Fibroblast of villous mesenchyme (primary cell): ENCODE measurements around the gene SERPINA12. TPM values are rescaled to one million over a fixed set of nuclear protein-coding genes. Genes with fewer than 3 reads are reported as not detected.

Experiments used
- DNase-seq: peaks from one replicate; pipeline ENCODE4 v3.0.0-alpha.2; 2010; ENCODE audit warnings: low read depth
- H3K4me3 ChIP-seq: 2 replicates; pipeline ENCODE4 v1.5.1; 2011; ENCODE audit warnings: low read depth, mild to moderate bottlenecking, low read length
- total RNA-seq: library from RNA; depleted of rRNA; stranded (reverse); fragments of >200 nt; gene quantifications from 2 replicates; pipeline ENCODE4 v1.2.3, GENCODE V29; 2012
- TF ChIP-seq, protein P1 (sequence below): IDR thresholded peaks from 2 replicates; pipeline ENCODE4 v1.5.1; 2012; ENCODE audit warnings: low read depth, mild to moderate bottlenecking, low read length; ENCODE audit not compliant: insufficient read depth

Gene SERPINA12
- total RNA-seq, 1 donor: not detected

GRCh38 chr14:94460631-94461416, 48.4 kb downstream of the SERPINA12 start:
- no peak overlapping the region for H3K4me3 ChIP-seq
- DNase-seq: no peak
- TF ChIP-seq, protein P1, sequence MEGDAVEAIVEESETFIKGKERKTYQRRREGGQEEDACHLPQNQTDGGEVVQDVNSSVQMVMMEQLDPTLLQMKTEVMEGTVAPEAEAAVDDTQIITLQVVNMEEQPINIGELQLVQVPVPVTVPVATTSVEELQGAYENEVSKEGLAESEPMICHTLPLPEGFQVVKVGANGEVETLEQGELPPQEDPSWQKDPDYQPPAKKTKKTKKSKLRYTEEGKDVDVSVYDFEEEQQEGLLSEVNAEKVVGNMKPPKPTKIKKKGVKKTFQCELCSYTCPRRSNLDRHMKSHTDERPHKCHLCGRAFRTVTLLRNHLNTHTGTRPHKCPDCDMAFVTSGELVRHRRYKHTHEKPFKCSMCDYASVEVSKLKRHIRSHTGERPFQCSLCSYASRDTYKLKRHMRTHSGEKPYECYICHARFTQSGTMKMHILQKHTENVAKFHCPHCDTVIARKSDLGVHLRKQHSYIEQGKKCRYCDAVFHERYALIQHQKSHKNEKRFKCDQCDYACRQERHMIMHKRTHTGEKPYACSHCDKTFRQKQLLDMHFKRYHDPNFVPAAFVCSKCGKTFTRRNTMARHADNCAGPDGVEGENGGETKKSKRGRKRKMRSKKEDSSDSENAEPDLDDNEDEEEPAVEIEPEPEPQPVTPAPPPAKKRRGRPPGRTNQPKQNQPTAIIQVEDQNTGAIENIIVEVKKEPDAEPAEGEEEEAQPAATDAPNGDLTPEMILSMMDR: no peak

DNA sequence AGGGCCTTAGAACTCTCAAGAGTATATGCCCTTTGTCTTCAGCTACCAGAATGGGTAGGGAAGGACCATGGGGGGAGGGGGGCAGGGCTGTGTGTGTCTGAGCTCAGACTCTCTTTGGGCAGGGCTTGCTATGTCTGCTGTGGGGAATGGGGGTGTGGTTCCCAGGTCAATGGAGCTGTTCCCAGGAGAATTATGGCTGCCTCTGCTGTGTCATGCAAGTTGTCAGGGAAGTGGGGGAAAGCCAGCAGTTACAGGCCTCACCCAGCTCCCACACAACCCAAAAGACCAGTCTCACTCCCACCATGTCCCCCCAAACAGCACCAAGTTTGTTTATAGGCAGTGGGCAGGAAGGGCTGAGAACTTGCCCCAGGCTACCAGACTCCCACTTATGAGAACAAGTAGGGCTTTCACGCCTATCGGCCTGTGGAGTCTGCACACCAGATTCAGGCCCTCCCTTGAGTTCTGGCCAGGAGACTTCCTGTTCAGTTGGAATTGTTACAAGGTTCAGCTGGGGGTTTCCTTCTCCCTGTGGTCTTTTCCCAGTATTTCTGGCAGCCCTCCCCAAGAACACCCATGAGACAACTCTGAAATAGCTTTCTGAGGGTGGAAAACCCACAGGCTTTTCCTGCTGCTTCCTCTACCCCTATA, 50.6 kb downstream of the SERPINA12 start:
- DNase-seq: no peak

GRCh38 chr14:94458096-94458495, 51.2 kb downstream of the SERPINA12 start:
- TF ChIP-seq, protein P1: no peak
- DNase-seq: no peak
- H3K4me3 ChIP-seq: no peak overlapping the region

More for the DNA sequence above, 50.6 kb downstream of the SERPINA12 start:
- no peak overlapping the region for H3K4me3 ChIP-seq
- TF ChIP-seq, protein P1: no peak

GRCh38 chr14:94455928-94456327, 53.3 kb downstream of the SERPINA12 start:
- no peak for DNase-seq
- no peak overlapping the region for H3K4me3 ChIP-seq
- TF ChIP-seq, protein P1: no peak

- H3K4me3 ChIP-seq: no peak overlapping the region
- TF ChIP-seq, protein P1: no peak
- DNase-seq: no peak
These were observed 57.4 kb downstream of the SERPINA12 start for GRCh38 chr14:94451826-94452225.

DNA sequence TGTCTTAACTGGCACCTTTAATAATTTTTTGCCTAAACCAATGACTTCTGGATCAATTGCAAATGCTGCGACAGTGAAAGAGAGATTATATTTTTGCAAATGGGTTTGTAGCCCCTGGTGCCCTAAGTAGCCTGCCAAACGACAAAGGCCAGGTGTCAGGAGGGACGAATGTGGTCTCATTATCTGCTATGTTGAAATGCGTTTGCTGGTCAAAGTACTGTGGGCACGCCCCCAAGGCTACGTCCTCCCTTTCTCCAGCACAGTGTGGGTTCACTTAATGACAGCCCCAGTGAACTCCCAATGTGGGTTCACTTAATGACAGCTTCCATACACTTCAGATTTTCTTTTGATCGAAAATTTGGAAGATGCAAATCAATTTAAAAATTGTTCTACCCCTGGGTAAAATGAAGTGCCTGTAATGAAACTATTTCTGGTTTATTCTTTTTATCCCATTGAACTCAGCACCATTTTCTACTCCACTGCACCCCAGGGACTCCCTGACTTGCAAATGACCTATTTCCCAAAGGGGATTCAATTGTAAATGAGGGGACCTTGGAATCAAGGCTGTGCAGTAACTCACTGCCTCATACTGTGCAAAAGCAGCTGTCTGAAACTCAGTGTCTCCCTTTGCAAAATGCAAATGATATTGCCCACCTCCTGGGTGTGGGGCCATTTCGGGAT, 58.0 kb downstream of the SERPINA12 start:
- no peak overlapping the region for H3K4me3 ChIP-seq
- no peak for DNase-seq
- TF ChIP-seq, protein P1: no peak
